ENCODE results near the gene ANKRD44. TPM values are rescaled to one million over a fixed set of nuclear protein-coding genes. Genes with fewer than 3 reads are reported as not detected.

Gene ANKRD44
- total RNA-seq, 4 donors from 2014 or later = 1.8 to 6.3 (median 3.0) TPM

DNA sequence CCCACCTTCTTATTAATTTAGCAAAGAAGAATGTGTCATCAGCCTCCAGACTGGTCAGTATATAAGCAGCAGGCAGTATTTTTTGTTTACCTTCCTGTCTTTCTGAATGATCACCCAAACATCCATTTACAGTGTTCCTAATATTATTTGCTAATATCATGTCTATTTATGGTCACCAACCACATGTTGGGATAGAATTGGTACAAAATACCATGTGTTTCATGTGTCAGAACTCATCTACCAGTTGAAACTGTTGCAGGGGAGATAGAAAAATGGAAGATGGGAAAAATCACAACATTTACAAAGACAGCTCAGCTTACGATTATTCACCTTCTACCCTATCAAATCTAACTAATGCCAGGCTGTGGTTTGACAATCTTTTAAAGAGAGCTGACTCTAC is 66.2 kb downstream of the ANKRD44 start:
- in situ Hi-C loops (cut with MboI; ENCODE audit: low sequenced_read_pairs in 4 of 4) (no loop called here), intact Hi-C loops (cut with DNase I; ENCODE audit: low total_unique reads) (loop anchor here (5.0 kb wide), 1 partner anchor 52 kb away; no protein-coding TSS in a partner anchor)
- H3K27ac ChIP-seq = no peak overlapping the region
- ATAC-seq (no peak), DNase-seq (no peak)
- no peaks in the 10 kb centered on the region for H3K36me3 ChIP-seq
- TF ChIP-seq POLR2A (IDR thresholded peaks at IDR 0.05) = no peak
- TF ChIP-seq CTCF (IDR thresholded peaks at IDR 0.05 in 4 of 5, conservative IDR thresholded peaks at IDR 0.05 in 1 of 5) = no peak
- peaks cover 14 to 15% of the 10 kb centered on the region in 2 donors for H3K4me1 ChIP-seq
- H3K27me3 ChIP-seq = no peaks in the 10 kb centered on the region
- no peaks in the 10 kb centered on the region for H3K9me3 ChIP-seq
- H3K4me3 ChIP-seq = no peak overlapping the region

DNA sequence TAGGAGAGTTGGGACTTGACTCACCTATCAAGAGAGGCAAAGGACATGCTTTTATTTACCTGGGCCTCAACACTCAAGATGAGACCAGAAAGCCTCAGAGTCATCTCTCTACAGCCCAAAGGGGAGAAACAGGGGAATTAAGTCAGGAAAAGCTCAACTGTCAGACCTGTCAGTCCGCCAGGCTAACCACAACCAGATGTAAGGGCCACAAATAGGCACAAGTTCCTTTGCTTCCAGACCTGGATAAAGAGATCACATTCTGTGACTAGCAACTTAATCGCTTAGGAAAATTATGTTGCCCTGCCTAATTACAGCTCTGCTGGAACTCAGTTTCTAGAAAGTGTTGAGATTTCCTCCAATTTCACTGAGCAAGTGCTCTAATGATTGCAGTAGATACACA is 67.9 kb downstream of the ANKRD44 start:
- ATAC-seq = no peak
- Histone ChIP-seq H3K4me3 (no peak overlapping the region), H3K27ac (no peak overlapping the region), H3K9me3 (no peaks in the 10 kb centered on the region), H3K27me3 (no peaks in the 10 kb centered on the region), H3K4me1 (peaks cover 14 to 15% of the 10 kb centered on the region in 2 donors), H3K36me3 (no peaks in the 10 kb centered on the region)
- intact Hi-C loops (cut with DNase I; ENCODE audit: low total_unique reads) = loop anchor here (5.0 kb wide), 1 partner anchor 50 kb away; no protein-coding TSS in a partner anchor
- in situ Hi-C loops (cut with MboI; ENCODE audit: low sequenced_read_pairs in 4 of 4) = no loop called here
- no peak for DNase-seq
- no peak for TF ChIP-seq CTCF (IDR thresholded peaks at IDR 0.05 in 4 of 5, conservative IDR thresholded peaks at IDR 0.05 in 1 of 5)
- TF ChIP-seq POLR2A (IDR thresholded peaks at IDR 0.05) = no peak

DNA sequence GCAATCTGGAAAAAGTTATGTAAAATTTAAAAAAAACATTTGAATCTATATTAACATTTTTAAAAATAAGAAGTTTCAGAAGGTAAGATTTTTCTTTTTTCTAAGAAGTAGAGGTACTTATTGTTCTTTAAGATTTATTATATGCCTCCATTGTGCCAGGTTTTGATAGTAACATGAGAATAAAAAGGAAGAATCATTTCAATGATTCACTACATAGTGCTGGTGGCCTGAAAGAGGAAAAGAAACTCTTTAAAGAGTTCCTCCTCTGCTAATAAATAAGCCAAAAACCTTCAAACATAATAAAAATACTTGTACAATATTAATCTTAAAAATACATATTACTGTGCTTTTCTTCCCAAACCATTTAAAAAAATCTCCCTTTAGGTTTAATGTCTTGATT is 69.0 kb downstream of the ANKRD44 start:
- TF ChIP-seq POLR2A (IDR thresholded peaks at IDR 0.05) = no peak
- TF ChIP-seq CTCF (IDR thresholded peaks at IDR 0.05 in 4 of 5, conservative IDR thresholded peaks at IDR 0.05 in 1 of 5) = no peak
- Histone ChIP-seq H3K27me3 (no peaks in the 10 kb centered on the region), H3K27ac (no peak overlapping the region), H3K9me3 (no peaks in the 10 kb centered on the region), H3K36me3 (no peaks in the 10 kb centered on the region), H3K4me3 (no peak overlapping the region), H3K4me1 (peaks cover 14 to 15% of the 10 kb centered on the region in 2 donors)
- DNase-seq (no peak), ATAC-seq (no peak)
- in situ Hi-C loops (cut with MboI; ENCODE audit: low sequenced_read_pairs in 4 of 4) (no loop called here), intact Hi-C loops (cut with DNase I; ENCODE audit: low total_unique reads) (loop anchor here (5.0 kb wide), 1 partner anchor 49 kb away; no protein-coding TSS in a partner anchor)

DNA sequence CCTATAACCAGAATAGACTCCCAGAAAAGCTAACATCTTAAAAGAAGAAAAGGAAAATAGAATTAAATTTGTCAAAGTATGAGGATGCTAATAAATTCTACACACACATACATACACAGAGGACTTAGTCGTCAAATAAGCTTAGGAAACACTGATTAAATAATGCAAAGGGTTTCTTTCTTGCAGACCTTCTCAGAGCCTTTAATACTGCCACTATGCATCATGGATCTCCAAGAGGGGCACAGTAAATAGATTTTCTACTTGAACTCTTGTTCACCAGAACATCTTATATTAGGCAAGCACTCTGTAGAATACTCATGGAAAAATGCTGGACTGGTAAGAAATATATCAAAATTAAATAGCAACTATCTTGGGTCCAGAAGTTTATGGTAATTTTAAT is 69.4 kb downstream of the ANKRD44 start:
- Histone ChIP-seq H3K9me3 (no peaks in the 10 kb centered on the region), H3K27ac (no peak overlapping the region), H3K4me3 (no peak overlapping the region), H3K36me3 (no peaks in the 10 kb centered on the region), H3K27me3 (no peaks in the 10 kb centered on the region), H3K4me1 (peaks cover 14 to 15% of the 10 kb centered on the region in 2 donors)
- intact Hi-C loops (cut with DNase I; ENCODE audit: low total_unique reads) = loop anchor here (5.0 kb wide), 1 partner anchor 49 kb away; no protein-coding TSS in a partner anchor
- no peak for ATAC-seq
- in situ Hi-C loops (cut with MboI; ENCODE audit: low sequenced_read_pairs in 4 of 4) = no loop called here
- TF ChIP-seq POLR2A (IDR thresholded peaks at IDR 0.05) (no peak), CTCF (IDR thresholded peaks at IDR 0.05 in 4 of 5, conservative IDR thresholded peaks at IDR 0.05 in 1 of 5) (no peak)
- no peak for DNase-seq

All from gastrocnemius medialis (tissue), 4 donors.